Hepatocyte (in vitro differentiated cells): ENCODE data around the gene ACTL10. TPM values are rescaled to one million over a fixed set of nuclear protein-coding genes. Genes with fewer than 3 reads are reported as not detected.

ENCODE experiments used
- DNase-seq: peaks from one replicate; pipeline ENCODE4 v3.0.0-alpha.2; 2016; ENCODE audit warnings: low spot score
- H2AFZ ChIP-seq: fragments of 200-600 bp; sonication (generic); 2 replicates; pipeline ENCODE4 v1.6.0; 2016; ENCODE audit warnings: antibody characterized with exemption, mild to moderate bottlenecking
- H3K27ac ChIP-seq: fragments of 200-600 bp; sonication (generic); 2 replicates; pipeline ENCODE4 v1.5.1; 2016; ENCODE audit warnings: mild to moderate bottlenecking
- H3K27me3 ChIP-seq: fragments of 200-600 bp; sonication (generic); 2 replicates; pipeline ENCODE4 v1.6.1; 2016
- H3K36me3 ChIP-seq: fragments of 200-600 bp; sonication (generic); replicated peaks from 2 replicates; pipeline ENCODE4 v1.5.1; 2016; ENCODE audit warnings: low read depth; ENCODE audit not compliant: insufficient read depth
- H3K4me1 ChIP-seq: fragments of 200-600 bp; sonication (generic); 2 replicates; pipeline ENCODE4 v1.5.1; 2016; ENCODE audit warnings: mild to moderate bottlenecking, moderate library complexity; ENCODE audit not compliant: insufficient read depth
- H3K4me2 ChIP-seq: fragments of 200-600 bp; sonication (generic); 2 replicates; pipeline ENCODE4 v1.6.0; 2016
- H3K4me3 ChIP-seq: fragments of 200-600 bp; sonication (generic); 2 replicates; pipeline ENCODE4 v1.5.1; 2016; ENCODE audit warnings: mild to moderate bottlenecking
- H3K79me2 ChIP-seq: fragments of 200-600 bp; sonication (generic); 2 replicates; pipeline ENCODE4 v1.6.0; 2017; ENCODE audit warnings: mild to moderate bottlenecking
- H3K9me2 ChIP-seq: fragments of 200-600 bp; sonication (generic); replicated peaks from 2 replicates; pipeline ENCODE4 v1.6.0; 2017; ENCODE audit warnings: mild to moderate bottlenecking; ENCODE audit not compliant: insufficient read depth
- H3K9me3 ChIP-seq: fragments of 200-600 bp; sonication (generic); 2 replicates; pipeline ENCODE4 v1.5.1; 2016; ENCODE audit warnings: low read depth, mild to moderate bottlenecking
- H4K20me1 ChIP-seq: fragments of 200-600 bp; sonication (generic); 2 replicates; pipeline ENCODE4 v1.6.0; 2016; ENCODE audit warnings: mild to moderate bottlenecking; ENCODE audit not compliant: insufficient read depth, poor library complexity, severe bottlenecking
- CTCF ChIP-seq: fragments of 200-600 bp; sonication (generic); IDR thresholded peaks from 2 replicates; pipeline ENCODE4 v1.5.1; 2016; ENCODE audit warnings: antibody characterized with exemption, mild to moderate bottlenecking; ENCODE audit not compliant: poor library complexity
- EZH2 ChIP-seq: fragments of 200-600 bp; sonication (generic); IDR thresholded peaks from 2 replicates; pipeline ENCODE4 v1.6.1; 2016; ENCODE audit warnings: antibody characterized with exemption, mild to moderate bottlenecking, borderline replicate concordance
- EZH2phosphoT487 ChIP-seq: fragments of 200-600 bp; sonication (generic); IDR thresholded peaks from one replicate; pipeline ENCODE4 v1.6.1; 2018; ENCODE audit warnings: antibody characterized with exemption, mild to moderate bottlenecking, low read depth, moderate library complexity; ENCODE audit not compliant: unreplicated experiment, severe bottlenecking
- WGBS: methylation state at CpG from one replicate; pipeline ENCODE4 v1.1.6; 2016; ENCODE audit warnings: low lambda C conversion rate; ENCODE audit errors: missing lambda C conversion rate; 5-methylcytosine and 5-hydroxymethylcytosine counted together
- polyA plus RNA-seq: library from polyadenylated mRNA; unstranded; fragments of >200 nt; fragmentation: Nextera tagmentation; extraction: Ambion mirVana; gene quantifications from 2 replicates; pipeline ENCODE4 v1.2.1, GENCODE V29; 2016
- total RNA-seq: library from RNA; depleted of rRNA; stranded (reverse); fragments of >200 nt; gene quantifications from 2 replicates; pipeline ENCODE4 v1.2.3, GENCODE V29; 2014

Gene ACTL10
- total and polyA plus RNA-seq, 2 experiments from 2014 or later, result 0.17 to 2.6 TPM

GRCh38 chr20:33653218-33653899 lies 13.4 kb upstream of the ACTL10 start:
- peaks cover 26% of the 10 kb centered on the region for H3K4me1 ChIP-seq
- WGBS, result 51% methylated on average over 16 of the region's 16 CpGs
- no peaks in the 10 kb centered on the region for H4K20me1 ChIP-seq
- H3K4me3 ChIP-seq, result no peak overlapping the region
- H3K79me2 ChIP-seq, result no peaks in the 10 kb centered on the region
- TF ChIP-seq EZH2 (no peak), CTCF (peak; percentile 98)
- no peaks in the 10 kb centered on the region for H3K9me2 ChIP-seq
- DNase-seq, result peak; percentile 89
- H3K4me2 ChIP-seq, result peak overlapping the region; percentile 57
- H3K36me3 ChIP-seq, result no peaks in the 10 kb centered on the region
- H2AFZ ChIP-seq, result no peak overlapping the region
- no peaks in the 10 kb centered on the region for H3K27me3 ChIP-seq
- peak overlapping the region; percentile 93 for H3K27ac ChIP-seq
- no peaks in the 10 kb centered on the region for H3K9me3 ChIP-seq

GRCh38 chr20:33653900-33654596 lies 12.7 kb upstream of the ACTL10 start:
- Histone ChIP-seq H3K36me3 (no peaks in the 10 kb centered on the region), H3K27ac (peak overlapping the region; percentile 93), H3K79me2 (no peaks in the 10 kb centered on the region), H3K4me1 (peaks cover 26% of the 10 kb centered on the region), H3K4me2 (peak overlapping the region; percentile 57), H3K9me2 (no peaks in the 10 kb centered on the region), H4K20me1 (no peaks in the 10 kb centered on the region), H3K4me3 (no peak overlapping the region), H2AFZ (no peak overlapping the region), H3K9me3 (no peaks in the 10 kb centered on the region), H3K27me3 (no peaks in the 10 kb centered on the region)
- DNase-seq, result peak; percentile 96
- 82% methylated on average over 11 of the region's 11 CpGs for WGBS
- TF ChIP-seq EZH2phosphoT487 (no peak), EZH2 (no peak), CTCF (no peak)

GRCh38 chr20:33654680-33655161 lies 12.0 kb upstream of the ACTL10 start:
- H2AFZ ChIP-seq, result no peak overlapping the region
- peak overlapping the region; percentile 93 for H3K27ac ChIP-seq
- 71% methylated on average over 14 of the region's 14 CpGs for WGBS

More at GRCh38 chr20:33654680-33655161, 12.0 kb upstream of the ACTL10 start:
- Histone ChIP-seq H3K9me3 (no peaks in the 10 kb centered on the region), H3K27me3 (no peaks in the 10 kb centered on the region), H3K4me3 (no peak overlapping the region), H3K36me3 (no peaks in the 10 kb centered on the region), H4K20me1 (no peaks in the 10 kb centered on the region), H3K4me2 (peak overlapping the region; percentile 46), H3K4me1 (peaks cover 26% of the 10 kb centered on the region), H3K79me2 (no peaks in the 10 kb centered on the region), H3K9me2 (no peaks in the 10 kb centered on the region)
- TF ChIP-seq CTCF, result no peak
- peak; percentile 60 for DNase-seq
